ENCODE results near the gene SPATA12.

The SPATA12 gene

DNA sequence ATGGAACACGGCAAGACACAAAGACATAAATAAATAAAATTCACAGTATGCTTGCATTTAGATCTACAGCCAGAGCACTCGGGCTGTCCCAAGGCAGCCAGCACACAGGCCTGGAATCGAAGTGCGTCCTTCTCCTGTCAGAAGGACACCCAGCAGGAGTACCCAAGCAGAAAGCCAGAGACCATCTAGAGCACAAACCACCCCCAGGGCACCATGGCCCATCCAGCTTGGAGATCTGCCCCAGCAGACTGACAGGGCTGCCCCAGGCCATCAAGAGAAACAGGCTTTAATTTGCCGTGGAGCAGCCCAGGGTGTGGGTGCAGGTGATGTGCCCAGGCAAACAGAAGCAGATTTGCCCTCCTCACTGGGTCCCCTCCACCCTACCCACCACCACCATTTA is 7.8 kb upstream of the SPATA12 start:
- DNase-seq (ENCODE audit: low read depth in 2 of 2), result no peak

- no peak for DNase-seq (ENCODE audit: low read depth in 2 of 2)
Measured at GRCh38 chr3:57053122-57053521, 7.3 kb upstream of the SPATA12 start.

GRCh38 chr3:57057351-57057750 is 3.1 kb upstream of the SPATA12 start:
- no peak for DNase-seq (ENCODE audit: low read depth in 2 of 2)

DNA sequence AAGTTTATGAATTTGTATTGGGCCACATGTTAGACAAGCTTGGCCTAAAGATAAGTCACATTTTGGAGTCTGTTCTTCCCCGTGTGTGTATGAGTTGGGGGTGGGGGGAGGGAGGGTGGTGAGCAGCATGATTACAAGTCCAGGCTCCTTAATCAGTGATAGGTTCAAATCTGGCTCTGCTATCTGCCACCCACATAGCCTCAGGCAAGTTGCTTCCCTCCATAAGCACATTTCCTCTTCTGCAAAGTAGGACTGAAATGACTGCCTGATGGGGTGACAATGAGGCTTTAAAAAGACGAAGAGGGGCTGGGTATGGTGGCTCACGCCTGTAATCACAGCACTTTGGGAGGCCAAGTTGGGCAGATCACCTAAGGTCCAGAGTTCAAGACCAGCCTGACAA is 1.1 kb upstream of the SPATA12 start:
- no peak for DNase-seq (ENCODE audit: low read depth in 2 of 2)

DNA sequence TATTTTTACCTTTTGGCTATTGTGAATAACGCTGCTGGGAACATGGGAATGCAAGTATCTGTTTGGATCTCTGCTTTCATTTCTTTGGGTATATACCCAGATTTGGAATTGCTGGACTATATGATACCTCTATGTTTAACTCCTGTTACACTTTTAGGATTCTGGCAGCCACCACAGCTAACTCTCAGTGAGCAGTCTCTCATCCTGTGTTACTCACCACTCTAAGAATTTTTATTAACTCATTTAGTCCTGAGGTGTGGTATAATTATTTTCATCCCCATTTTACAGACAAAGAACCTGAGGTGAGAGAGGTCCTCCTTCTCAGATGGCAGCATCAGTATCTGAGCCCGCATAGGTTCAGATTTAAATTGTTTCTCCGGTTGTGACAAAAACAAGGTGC is 1.1 kb downstream of the SPATA12 start:
- DNase-seq (ENCODE audit: low read depth in 2 of 2), result no peak

GRCh38 chr3:57062101-57062631 is 1.7 kb downstream of the SPATA12 start:
- DNase-seq (ENCODE audit: low read depth in 2 of 2), result no peak

DNA sequence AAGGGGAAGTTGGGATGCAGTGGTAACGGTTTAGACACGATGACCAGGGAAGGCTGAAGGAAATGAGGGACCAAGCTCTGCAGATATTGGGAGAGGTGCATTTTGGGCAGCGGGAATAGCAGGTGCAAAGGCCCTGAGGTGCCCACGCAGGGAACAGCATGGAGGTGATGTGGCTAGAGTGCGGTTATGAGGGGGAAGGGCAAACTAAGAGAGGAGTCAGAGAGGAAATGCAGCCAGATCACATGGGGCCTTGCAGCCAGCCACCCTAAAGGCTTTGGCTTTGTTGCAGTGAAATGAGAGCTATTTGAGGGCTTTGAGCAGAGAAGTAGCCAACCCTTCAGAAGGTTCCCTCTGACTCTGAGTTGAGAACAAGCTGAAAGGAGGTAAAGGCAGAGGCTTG is 2.6 kb downstream of the SPATA12 start:
- DNase-seq (ENCODE audit: low read depth in 2 of 2), result no peak

- DNase-seq (ENCODE audit: low read depth in 2 of 2), result no peak
Measured at GRCh38 chr3:57064001-57064400, 3.5 kb downstream of the SPATA12 start.

GRCh38 chr3:57064572-57064971 is 4.1 kb downstream of the SPATA12 start:
- no peak for DNase-seq (ENCODE audit: low read depth in 2 of 2)

- DNase-seq (ENCODE audit: low read depth in 2 of 2), result no peak
Measured at GRCh38 chr3:57065588-57065987, 5.1 kb downstream of the SPATA12 start.

DNA sequence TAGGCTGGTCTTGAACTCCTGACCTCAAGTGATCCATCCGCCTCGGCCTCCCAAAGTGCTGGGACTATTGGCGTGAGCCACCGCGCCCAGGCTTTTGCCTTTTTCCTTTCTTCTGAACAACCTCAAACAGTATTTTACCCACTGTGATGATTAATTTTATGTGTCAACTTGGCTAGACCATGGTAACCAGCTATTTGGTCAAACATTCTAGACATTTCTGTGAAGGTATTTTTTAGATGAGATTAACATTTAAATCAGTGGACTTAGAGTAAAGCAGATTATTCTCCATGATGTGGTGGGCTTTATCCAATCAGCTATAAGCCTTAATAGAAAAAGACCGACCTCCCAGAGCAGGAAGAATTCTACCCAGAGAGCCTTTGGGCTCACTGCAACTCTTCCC is 6.0 kb downstream of the SPATA12 start:
- DNase-seq (ENCODE audit: low read depth in 2 of 2), result no peak

- DNase-seq (ENCODE audit: low read depth in 2 of 2), result no peak
Measured at GRCh38 chr3:57068437-57069089, 8.1 kb downstream of the SPATA12 start.

GRCh38 chr3:57069503-57069902 is 9.0 kb downstream of the SPATA12 start:
- no peak for DNase-seq (ENCODE audit: low read depth in 2 of 2)

DNA sequence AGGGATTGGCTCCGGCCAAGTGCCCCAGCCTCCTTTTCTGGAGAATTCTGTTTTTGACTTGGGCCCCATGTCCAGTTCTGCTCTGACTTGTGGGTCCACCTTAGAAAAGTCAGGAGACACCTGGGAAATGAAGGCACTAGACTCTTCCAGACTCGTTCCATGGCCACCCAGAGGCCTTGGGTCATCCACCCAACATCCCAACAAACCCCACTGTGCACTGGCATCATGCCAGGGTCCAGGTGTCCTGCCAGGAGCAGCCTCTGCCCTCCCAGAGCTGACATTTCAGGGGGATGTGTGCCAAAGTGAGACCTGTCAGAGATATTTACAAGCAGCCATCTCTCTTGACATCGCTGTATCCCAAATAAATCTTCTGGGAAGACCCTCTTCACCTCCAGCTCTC is 13.2 kb downstream of the SPATA12 start:
- no peak for DNase-seq (ENCODE audit: low read depth in 2 of 2)

DNA sequence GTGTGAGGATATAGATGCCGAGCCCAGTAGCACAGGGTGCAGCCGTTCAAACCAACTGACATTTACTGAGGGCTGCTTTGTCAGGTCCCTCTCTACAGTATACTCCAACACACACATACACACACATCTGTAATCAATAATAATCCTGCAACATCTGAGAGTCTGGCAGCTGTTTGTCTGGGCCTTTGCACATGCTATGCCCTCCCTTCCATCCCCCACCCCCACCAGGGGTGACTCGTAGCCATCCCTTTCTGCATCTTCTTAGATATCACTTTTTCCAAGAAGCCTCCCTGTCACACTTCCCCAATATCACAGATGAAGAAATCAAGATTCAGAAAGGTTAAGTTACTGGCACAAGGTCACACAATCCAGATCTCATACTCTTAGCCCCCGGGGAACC is 13.7 kb downstream of the SPATA12 start:
- DNase-seq (ENCODE audit: low read depth in 2 of 2), result no peak

- no peak for DNase-seq (ENCODE audit: low read depth in 2 of 2)
Measured at GRCh38 chr3:57076422-57076951, 16.0 kb downstream of the SPATA12 start.

DNA sequence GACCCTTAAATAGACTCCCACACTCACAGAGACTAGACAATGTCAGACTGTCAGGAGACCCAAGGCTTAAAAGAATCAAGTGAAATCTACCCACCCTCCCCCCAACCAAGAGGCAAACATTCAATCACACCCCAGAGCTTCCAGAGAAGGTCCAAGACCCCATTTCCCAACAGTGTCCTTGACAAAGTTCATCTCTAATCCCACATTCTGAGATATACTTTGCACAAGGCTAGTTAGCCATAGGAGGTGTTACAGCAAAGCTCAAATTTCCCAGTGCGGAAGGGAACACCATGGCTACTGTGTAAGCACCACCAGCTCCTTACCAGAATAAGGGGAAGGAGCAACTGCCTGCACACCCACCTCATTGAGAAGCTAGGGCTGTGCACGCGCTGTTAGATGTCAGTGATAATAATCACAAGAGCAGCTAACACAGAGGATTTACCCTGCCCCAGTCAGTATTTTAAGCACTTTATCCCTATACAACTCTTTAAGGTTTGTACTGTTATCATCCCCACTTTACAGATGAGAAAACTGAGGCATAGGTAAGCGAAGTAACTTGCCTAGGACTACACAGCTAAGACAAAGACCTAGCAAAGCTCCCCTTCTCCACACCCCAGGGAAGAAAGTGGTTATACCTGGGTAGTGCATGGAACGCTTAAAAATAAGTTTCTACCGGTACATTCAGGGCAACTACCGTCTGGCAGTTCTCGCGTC is 17.3 kb downstream of the SPATA12 start:
- DNase-seq (ENCODE audit: low read depth in 2 of 2), result no peak

DNA sequence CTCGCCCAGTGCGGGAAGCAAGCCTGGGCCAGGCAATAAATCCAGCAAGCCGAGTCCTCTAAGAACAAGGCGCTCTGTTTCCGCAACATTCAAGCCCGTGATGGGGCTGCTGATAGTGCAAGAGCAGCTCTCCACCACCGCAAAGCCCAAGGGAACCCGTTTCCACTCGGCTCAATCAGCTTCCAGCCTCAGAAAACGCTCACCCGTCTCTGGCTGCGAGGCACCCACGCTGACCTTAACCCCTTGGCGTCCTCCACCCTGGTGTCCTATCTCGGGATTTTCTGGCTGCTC is 17.8 kb downstream of the SPATA12 start:
- no peak for DNase-seq (ENCODE audit: low read depth in 2 of 2)

- no peak for DNase-seq (ENCODE audit: low read depth in 2 of 2)
Measured at GRCh38 chr3:57078635-57079473, 18.4 kb downstream of the SPATA12 start.

- no peak for DNase-seq (ENCODE audit: low read depth in 2 of 2)
Measured at GRCh38 chr3:57079474-57079831, 19.0 kb downstream of the SPATA12 start.

DNA sequence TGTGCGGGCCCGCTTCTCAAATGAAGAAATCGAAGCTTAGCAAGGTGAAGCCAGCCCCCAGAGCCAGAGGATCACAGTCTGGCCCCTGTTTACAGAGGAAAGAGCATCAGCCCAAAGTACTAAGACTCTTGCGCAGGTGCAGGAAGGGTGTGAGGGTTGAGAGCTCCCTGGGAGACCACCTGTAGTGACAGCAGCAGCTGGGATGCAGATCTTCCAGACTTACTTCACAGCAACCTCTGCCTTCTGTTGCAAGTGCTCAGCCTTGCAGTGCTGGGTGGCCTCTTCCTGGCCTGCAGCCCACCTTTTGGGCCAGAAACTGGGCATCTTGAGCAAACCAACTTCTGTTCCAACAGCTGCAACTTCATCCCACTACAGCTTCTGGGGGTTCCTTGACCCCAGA is 19.7 kb downstream of the SPATA12 start:
- no peak for DNase-seq (ENCODE audit: low read depth in 2 of 2)

GRCh38 chr3:57081173-57081572 is 20.7 kb downstream of the SPATA12 start:
- no peak for DNase-seq (ENCODE audit: low read depth in 2 of 2)

GRCh38 chr3:57082481-57082880 is 22.0 kb downstream of the SPATA12 start:
- DNase-seq (ENCODE audit: low read depth in 2 of 2), result no peak
